ENCODE results near the gene FRMD6. TPM values are rescaled to one million over a fixed set of nuclear protein-coding genes. Genes with fewer than 3 reads are reported as not detected.

FRMD6 gene
- total RNA-seq, 4 donors from 2014 or later, result 17.8 to 36.8 (median 25.8) TPM

- H3K4me1 ChIP-seq, result peaks cover 2 to 15% of the 10 kb centered on the region in 2 donors
- WGBS, 2 donors, result 92 to 97% methylated on average over 2 of the region's 2 CpGs
- H3K27me3 ChIP-seq, result no peaks in the 10 kb centered on the region
- no peak for TF ChIP-seq CTCF (IDR thresholded peaks at IDR 0.05)
- TF ChIP-seq POLR2A (IDR thresholded peaks at IDR 0.05), result no peak
- H3K4me3 ChIP-seq (replicated peaks in 1 of 3), result no peak overlapping the region
- intact Hi-C loops (cut with DNase I), result no loop called here
- no peak for DNase-seq
- H3K36me3 ChIP-seq, result no peaks in the 10 kb centered on the region
- H3K9me3 ChIP-seq, result no peaks in the 10 kb centered on the region
- H3K27ac ChIP-seq, result no peak overlapping the region
Observed at GRCh38 chr14:51620056-51620455, 31.7 kb upstream of the FRMD6 start.

DNA sequence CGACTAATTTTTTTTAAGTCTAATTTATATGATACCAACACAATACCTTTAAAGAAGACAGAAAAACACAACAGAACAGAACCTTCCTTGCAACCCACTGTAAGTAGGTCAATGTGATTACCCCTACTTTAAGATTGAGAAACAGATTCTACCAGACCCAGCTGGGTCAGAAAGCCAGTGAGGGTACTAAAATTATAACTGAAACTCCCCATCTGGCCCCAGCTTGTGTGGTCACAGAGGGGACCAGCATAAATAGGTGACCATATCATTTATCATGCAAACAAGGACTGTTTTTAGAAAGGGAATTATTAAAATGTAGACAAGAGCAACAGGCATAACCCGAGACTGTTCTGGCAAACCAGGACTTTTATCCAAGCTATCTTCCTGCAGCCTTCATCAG, 30.1 kb upstream of the FRMD6 start:
- TF ChIP-seq POLR2A (IDR thresholded peaks at IDR 0.05) (no peak), CTCF (IDR thresholded peaks at IDR 0.05) (no peak)
- Histone ChIP-seq H3K9me3 (no peaks in the 10 kb centered on the region), H3K27me3 (no peaks in the 10 kb centered on the region), H3K4me3 (replicated peaks in 1 of 3) (no peak overlapping the region), H3K36me3 (no peaks in the 10 kb centered on the region), H3K4me1 (peaks cover 2 to 7% of the 10 kb centered on the region in 2 donors), H3K27ac (no peak overlapping the region)
- no peak for DNase-seq
- 92 to 96% methylated on average over 2 of the region's 2 CpGs for WGBS, 2 donors
- intact Hi-C loops (cut with DNase I), result no loop called here

DNA sequence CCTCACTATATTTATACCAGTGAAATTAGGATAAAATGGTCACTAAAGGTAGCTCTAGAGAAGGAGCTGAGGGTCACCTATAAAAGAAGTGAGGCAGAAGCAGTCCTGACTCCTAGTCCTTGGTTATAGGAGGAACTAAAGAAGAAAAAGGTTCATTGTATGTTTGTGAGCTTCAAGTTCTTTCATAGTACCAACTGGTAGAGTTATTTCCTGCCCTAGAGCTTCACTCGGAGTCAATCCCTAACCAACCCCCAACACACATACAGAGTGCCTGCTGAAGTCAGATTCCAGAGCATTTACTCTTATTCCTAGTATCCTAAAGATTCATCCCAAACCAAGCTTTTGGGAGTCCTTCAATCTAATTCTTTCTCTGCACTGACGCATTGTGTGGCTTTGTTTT, 29.3 kb upstream of the FRMD6 start:
- no peaks in the 10 kb centered on the region for H3K4me1 ChIP-seq

GRCh38 chr14:51624955-51625569, 26.6 kb upstream of the FRMD6 start:
- no peaks in the 10 kb centered on the region for H3K9me3 ChIP-seq
- H3K27me3 ChIP-seq, result no peaks in the 10 kb centered on the region
- 90 to 95% methylated on average over 1 of the region's 1 CpG for WGBS, 2 donors
- H3K4me3 ChIP-seq (replicated peaks in 1 of 3), result no peak overlapping the region
- no peak for DNase-seq
- TF ChIP-seq CTCF (IDR thresholded peaks at IDR 0.05), result no peak
- no peak overlapping the region for H3K27ac ChIP-seq
- intact Hi-C loops (cut with DNase I), result no loop called here
- H3K36me3 ChIP-seq, result no peaks in the 10 kb centered on the region
- H3K4me1 ChIP-seq, result no peaks in the 10 kb centered on the region

More for the DNA sequence above, 29.3 kb upstream of the FRMD6 start:
- TF ChIP-seq POLR2A (IDR thresholded peaks at IDR 0.05), result no peak
- no peak for TF ChIP-seq CTCF (IDR thresholded peaks at IDR 0.05)
- intact Hi-C loops (cut with DNase I), result no loop called here
- no peak overlapping the region for H3K4me3 ChIP-seq (replicated peaks in 1 of 3)
- WGBS, 2 donors, result 82 to 89% methylated on average over 2 of the region's 2 CpGs
- no peaks in the 10 kb centered on the region for H3K36me3 ChIP-seq
- no peak overlapping the region for H3K27ac ChIP-seq
- no peaks in the 10 kb centered on the region for H3K27me3 ChIP-seq
- H3K9me3 ChIP-seq, result no peaks in the 10 kb centered on the region
- no peak for DNase-seq

- H3K27ac ChIP-seq, result no peak overlapping the region
- no peak for DNase-seq
- no peaks in the 10 kb centered on the region for H3K4me1 ChIP-seq
- H3K27me3 ChIP-seq, result no peaks in the 10 kb centered on the region
- TF ChIP-seq POLR2A (IDR thresholded peaks at IDR 0.05) (no peak), CTCF (IDR thresholded peaks at IDR 0.05) (no peak)
- no peak overlapping the region for H3K4me3 ChIP-seq (replicated peaks in 1 of 3)
- intact Hi-C loops (cut with DNase I), result no loop called here
- no peaks in the 10 kb centered on the region for H3K36me3 ChIP-seq
- H3K9me3 ChIP-seq, result no peaks in the 10 kb centered on the region
- 77 to 83% methylated on average over 2 of the region's 2 CpGs for WGBS, 2 donors
Observed at GRCh38 chr14:51626185-51626584, 25.5 kb upstream of the FRMD6 start.

Measured in thyroid gland (tissue), 4 donors.